Right renal cortex interstitium (tissue), 3 donors: ENCODE measurements around the gene ADRA2C. TPM values are rescaled to one million over a fixed set of nuclear protein-coding genes. Genes with fewer than 3 reads are reported as not detected.

Experiments used
- DNase-seq, 3 donors: peaks; one replicate each; pipeline ENCODE4 v3.0.0-alpha.2; 2013; ENCODE audit warnings: low read depth in 3 of 3, low spot score in 2 of 3
- polyA plus RNA-seq, 3 donors: library from polyadenylated mRNA; unstranded; fragments of 120-200 nt; gene quantifications; one replicate each; pipeline ENCODE4 v1.2.1, GENCODE V29; 2013; ENCODE audit not compliant: insufficient read length in 3 of 3

ADRA2C gene
- polyA plus RNA-seq, 3 donors, result 5.1 to 12.6 (median 8.1) TPM

GRCh38 chr4:3732076-3733028, 33.8 kb upstream of the ADRA2C start:
- no peak for DNase-seq

- no peak for DNase-seq
These were observed 33.0 kb upstream of the ADRA2C start for GRCh38 chr4:3733195-3733594.

- no peak for DNase-seq
These were observed 31.0 kb upstream of the ADRA2C start for GRCh38 chr4:3735196-3735595.

GRCh38 chr4:3736290-3736689, 29.9 kb upstream of the ADRA2C start:
- DNase-seq, result no peak

- no peak for DNase-seq
These were observed 29.4 kb upstream of the ADRA2C start for GRCh38 chr4:3736806-3737205.

GRCh38 chr4:3739577-3739976, 26.6 kb upstream of the ADRA2C start:
- no peak for DNase-seq

- DNase-seq, result no peak
These were observed 25.9 kb upstream of the ADRA2C start for GRCh38 chr4:3740256-3740655.

GRCh38 chr4:3741217-3742011, 24.8 kb upstream of the ADRA2C start:
- no peak for DNase-seq

GRCh38 chr4:3742610-3743009, 23.6 kb upstream of the ADRA2C start:
- no peak for DNase-seq

- DNase-seq, result no peak
These were observed 22.0 kb upstream of the ADRA2C start for GRCh38 chr4:3744232-3744631.

GRCh38 chr4:3744901-3745300, 21.3 kb upstream of the ADRA2C start:
- DNase-seq, result no peak

GRCh38 chr4:3745886-3746656, 20.1 kb upstream of the ADRA2C start:
- no peak for DNase-seq

GRCh38 chr4:3746701-3747580, 19.2 kb upstream of the ADRA2C start:
- DNase-seq, result no peak

- DNase-seq, result no peak
These were observed 18.6 kb upstream of the ADRA2C start for GRCh38 chr4:3747581-3747904.

- DNase-seq, result no peak
These were observed 17.9 kb upstream of the ADRA2C start for GRCh38 chr4:3748136-3748898.

GRCh38 chr4:3749081-3749480, 17.1 kb upstream of the ADRA2C start:
- DNase-seq, result no peak

GRCh38 chr4:3750334-3750733, 15.9 kb upstream of the ADRA2C start:
- no peak for DNase-seq

GRCh38 chr4:3752022-3752421, 14.2 kb upstream of the ADRA2C start:
- no peak for DNase-seq

GRCh38 chr4:3753726-3754412, 12.3 kb upstream of the ADRA2C start:
- DNase-seq, result no peak
